Measurements from ENCODE around the gene CCM2L. TPM values are rescaled to one million over a fixed set of nuclear protein-coding genes. Genes with fewer than 3 reads are reported as not detected.
"Not testable (repeated sequence)": the region's sequence is repeated elsewhere in the genome, so short reads cannot be mapped to it uniquely, and the experiment has no call there.

The CCM2L gene
- total RNA-seq, 2 experiments from 2014 or later: not detected

DNA sequence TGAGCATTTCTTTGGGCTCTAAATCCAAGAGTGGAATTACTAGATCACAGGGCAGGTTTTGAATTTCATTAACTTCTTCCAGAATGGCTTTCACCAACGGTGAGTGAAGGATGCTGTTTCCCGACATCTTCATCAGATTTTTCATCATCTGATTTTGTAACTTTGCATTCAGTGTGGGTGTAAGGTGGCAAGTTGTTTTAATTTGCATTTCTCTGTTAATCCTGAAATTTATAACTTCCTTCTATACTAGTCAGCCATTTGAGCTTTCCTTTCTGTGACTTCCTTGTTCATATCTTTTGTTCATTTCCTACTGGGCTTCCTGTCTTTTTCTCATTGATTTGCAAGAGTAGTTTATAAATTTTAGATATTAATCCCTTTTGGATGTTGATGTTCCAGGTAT lies 23.1 kb downstream of the CCM2L start:
- no peak overlapping the region for H3K4me3 Mint-ChIP-seq
- CTCF ChIA-PET: interaction anchor here (1.0 to 5.0 kb wide), 3 partner anchors 13 to 182 kb away, joined by 4 to 32 read pairs (median 26); no protein-coding TSS in a partner anchor
- H3K9me3 Mint-ChIP-seq (ENCODE audit: low read depth): no peaks in the 10 kb centered on the region
- intact Hi-C loops (cut with DNase I, micrococcal nuclease): loop anchor here (5.0 to 10.0 kb wide), 2 partner anchors 181 to 621 kb away; no protein-coding TSS in a partner anchor
- DNase-seq: no peak
- ATAC-seq: no peak
- POLR2A ChIA-PET: no interaction called here
- peaks cover 29% of the 10 kb centered on the region for H3K27me3 Mint-ChIP-seq
- H3K36me3 Mint-ChIP-seq (ENCODE audit: low read depth): no peaks in the 10 kb centered on the region
- no peaks in the 10 kb centered on the region for H3K4me1 Mint-ChIP-seq
- no peak overlapping the region for H3K27ac Mint-ChIP-seq

DNA sequence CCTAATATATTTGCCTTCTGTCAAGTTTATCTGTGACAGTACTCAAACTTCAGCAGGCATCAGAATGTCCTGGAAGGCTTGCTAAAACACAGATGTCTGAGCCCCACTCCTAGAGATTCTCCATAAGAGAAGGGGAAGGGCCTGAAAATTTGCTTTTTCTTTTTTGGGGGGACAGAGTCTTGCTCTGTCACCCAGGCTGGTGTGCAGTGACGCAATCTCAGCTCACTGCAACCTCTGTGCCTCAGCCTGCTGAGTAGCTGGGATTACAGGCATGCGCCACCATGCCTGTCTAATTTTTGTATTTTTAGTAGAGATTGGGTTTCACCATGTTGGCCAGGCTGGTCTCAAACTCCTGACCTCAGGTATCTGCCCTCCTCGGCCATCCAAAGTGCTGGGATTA lies 23.5 kb downstream of the CCM2L start:
- H3K4me3 Mint-ChIP-seq; H3K27ac Mint-ChIP-seq; DNase-seq; POLR2A ChIA-PET; H3K36me3 Mint-ChIP-seq (ENCODE audit: low read depth); H3K9me3 Mint-ChIP-seq (ENCODE audit: low read depth); H3K4me1 Mint-ChIP-seq; ATAC-seq: not testable (repeated sequence)
- intact Hi-C loops (cut with DNase I, micrococcal nuclease): loop anchor here (5.0 to 10.0 kb wide), 2 partner anchors 181 to 621 kb away; no protein-coding TSS in a partner anchor
- CTCF ChIA-PET: interaction anchor here (1.0 to 5.0 kb wide), 3 partner anchors 14 to 183 kb away, joined by 4 to 32 read pairs (median 26); no protein-coding TSS in a partner anchor
- peaks cover 29% of the 10 kb centered on the region for H3K27me3 Mint-ChIP-seq

DNA sequence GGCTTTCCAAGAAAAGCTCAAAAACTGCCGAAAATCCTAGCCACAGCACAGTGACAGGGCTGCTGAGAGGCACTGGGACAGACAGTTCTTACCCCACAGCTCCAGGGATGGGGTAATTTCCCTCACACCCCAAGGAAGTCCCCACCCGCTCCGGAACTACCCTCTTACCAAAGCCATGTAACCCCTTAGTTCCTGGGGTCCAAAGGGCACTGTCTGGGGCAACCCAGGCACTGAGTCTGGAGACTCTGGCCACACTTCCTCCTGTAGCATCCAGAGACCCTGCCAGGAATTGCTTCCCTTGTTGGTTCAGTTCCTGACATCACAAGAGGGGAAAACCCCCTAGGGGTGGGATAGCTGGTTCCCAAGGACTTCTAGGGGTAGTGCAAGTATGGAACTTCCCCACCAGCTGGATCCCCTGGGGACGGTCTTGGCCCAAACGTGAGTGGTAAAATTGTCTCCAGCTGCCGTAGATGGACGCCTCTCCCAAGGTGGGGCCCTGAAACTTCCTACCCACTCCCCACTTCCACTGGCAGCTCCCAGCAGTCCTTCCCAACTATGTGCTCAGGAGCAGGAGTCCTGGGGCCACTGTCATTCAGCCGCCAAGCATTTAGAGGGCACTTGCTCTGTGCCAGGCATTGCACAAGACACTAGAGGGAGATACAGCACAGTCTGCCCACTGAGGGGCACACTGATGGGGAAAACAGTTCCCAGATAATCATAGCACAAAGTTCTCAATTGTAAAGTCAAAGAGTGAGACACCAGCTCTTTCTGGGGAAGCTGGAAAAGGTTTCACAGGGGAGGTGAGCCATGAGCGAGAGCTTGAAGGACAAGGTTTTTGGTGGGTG lies 24.6 kb downstream of the CCM2L start:
- ChIA-PET POLR2A (no interaction called here), CTCF (interaction anchor here (0.6 to 1.7 kb wide), 6 partner anchors 9 to 212 kb away, joined by 3 to 8 read pairs (median 3); no protein-coding TSS in a partner anchor)
- no peak overlapping the region for H3K4me3 Mint-ChIP-seq
- H3K9me3 Mint-ChIP-seq (ENCODE audit: low read depth): no peaks in the 10 kb centered on the region
- H3K27ac Mint-ChIP-seq: no peak overlapping the region
- peaks cover 29% of the 10 kb centered on the region for H3K27me3 Mint-ChIP-seq
- DNase-seq (no peak), ATAC-seq (no peak)
- no peaks in the 10 kb centered on the region for H3K4me1 Mint-ChIP-seq
- intact Hi-C loops (cut with DNase I, micrococcal nuclease): loop anchor here (5.0 to 10.0 kb wide), 2 partner anchors 183 to 620 kb away; no protein-coding TSS in a partner anchor
- H3K36me3 Mint-ChIP-seq (ENCODE audit: low read depth): no peaks in the 10 kb centered on the region

DNA sequence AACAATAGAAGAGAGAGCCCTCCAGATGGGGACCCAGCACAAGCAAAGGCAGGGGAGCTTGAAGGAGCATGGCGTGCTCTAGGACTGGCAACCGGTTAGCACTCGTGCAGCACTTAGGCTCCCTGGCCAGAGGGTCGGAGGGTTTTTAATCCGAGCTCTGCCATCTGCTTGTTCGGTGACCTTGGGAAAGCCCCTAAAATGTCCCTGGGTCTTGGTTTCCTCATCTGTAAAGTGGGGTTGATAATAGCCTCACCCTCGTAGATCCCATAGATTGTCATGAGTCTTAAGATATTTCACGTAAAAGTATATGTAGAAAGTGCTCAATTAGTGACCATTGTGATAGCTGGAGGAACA lies 25.2 kb downstream of the CCM2L start:
- Mint-ChIP-seq H3K9me3 (ENCODE audit: low read depth) (no peaks in the 10 kb centered on the region), H3K27ac (no peak overlapping the region)

DNA sequence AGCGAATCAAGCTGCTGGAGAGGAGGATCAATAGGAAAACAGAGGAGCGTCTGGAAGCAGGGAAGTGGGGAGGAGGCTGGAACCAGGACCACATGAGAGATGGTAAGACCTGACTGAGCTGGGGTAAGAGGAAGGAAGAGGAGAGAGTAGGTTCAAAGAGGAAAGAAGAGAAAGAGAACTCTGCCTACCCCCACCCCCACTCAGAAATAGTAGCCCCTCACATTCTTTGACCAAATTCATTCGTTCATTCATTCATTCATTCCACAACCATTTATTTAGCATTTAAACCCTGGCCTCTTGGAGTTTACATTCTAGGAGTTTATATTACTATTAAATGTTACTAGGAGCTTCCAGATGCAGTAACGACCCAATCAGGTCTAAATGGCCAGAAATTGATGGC lies 26.0 kb downstream of the CCM2L start:
- peaks cover 30% of the 10 kb centered on the region for H3K27me3 Mint-ChIP-seq
- no peak overlapping the region for H3K27ac Mint-ChIP-seq
- H3K36me3 Mint-ChIP-seq (ENCODE audit: low read depth): no peaks in the 10 kb centered on the region
- H3K4me3 Mint-ChIP-seq: no peak overlapping the region
- no peak for DNase-seq
- no peaks in the 10 kb centered on the region for H3K4me1 Mint-ChIP-seq
- intact Hi-C loops (cut with DNase I, micrococcal nuclease): loop anchor here in 1 of 2 experiments (10.0 kb wide), 1 partner anchor 619 kb away; no protein-coding TSS in a partner anchor
- no peak for ATAC-seq
- no peaks in the 10 kb centered on the region for H3K9me3 Mint-ChIP-seq (ENCODE audit: low read depth)
- POLR2A ChIA-PET: no interaction called here
- CTCF ChIA-PET: interaction anchor here (1.4 kb wide), 1 partner anchor 84 kb away, joined by 3 read pairs; no protein-coding TSS in a partner anchor

More for the DNA sequence above, 25.2 kb downstream of the CCM2L start:
- intact Hi-C loops (cut with DNase I, micrococcal nuclease): loop anchor here in 1 of 2 experiments (10.0 kb wide), 1 partner anchor 619 kb away; no protein-coding TSS in a partner anchor
- DNase-seq (no peak), ATAC-seq (no peak)
- no peak overlapping the region for H3K4me3 Mint-ChIP-seq
- CTCF ChIA-PET: interaction anchor here (0.5 to 1.7 kb wide), 6 partner anchors 9 to 212 kb away, joined by 3 to 8 read pairs (median 4); no protein-coding TSS in a partner anchor
- peaks cover 26% of the 10 kb centered on the region for H3K27me3 Mint-ChIP-seq
- POLR2A ChIA-PET: no interaction called here
- H3K36me3 Mint-ChIP-seq (ENCODE audit: low read depth): no peaks in the 10 kb centered on the region
- no peaks in the 10 kb centered on the region for H3K4me1 Mint-ChIP-seq

DNA sequence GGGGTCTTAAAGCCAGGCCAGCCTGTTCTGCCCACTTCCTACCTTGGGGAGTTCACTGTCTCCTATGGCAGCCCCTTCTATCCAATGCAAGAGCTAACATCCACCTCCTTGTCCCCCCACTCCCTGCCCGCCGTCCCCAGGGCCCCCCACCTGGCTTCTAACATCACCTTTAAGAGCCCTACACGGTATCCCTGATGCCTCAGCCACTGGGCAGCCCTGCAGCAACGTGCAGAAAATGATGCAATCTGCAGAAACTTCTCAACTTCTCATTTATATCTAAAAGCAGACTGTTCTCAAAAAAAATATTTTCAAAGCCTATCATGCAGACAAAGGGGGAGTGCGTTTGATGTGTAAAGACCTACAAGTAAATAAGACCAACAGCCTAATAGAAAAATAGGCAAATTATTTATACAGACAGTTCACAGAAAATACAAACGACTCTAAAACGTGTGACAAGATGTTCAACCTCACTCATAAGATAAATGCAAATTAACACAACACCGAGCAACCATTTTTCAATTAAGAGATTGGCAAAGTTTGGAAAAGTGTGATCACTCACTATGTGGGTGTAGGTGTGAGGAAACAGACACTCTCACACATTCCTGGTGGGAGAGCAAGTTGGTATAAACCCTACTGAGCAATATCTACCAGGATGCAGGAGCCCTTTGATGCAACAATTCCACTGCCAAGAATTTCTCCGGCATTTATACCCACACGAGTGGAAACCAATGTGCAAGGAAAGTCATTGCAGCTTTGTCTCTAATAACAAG lies 26.7 kb downstream of the CCM2L start:
- ATAC-seq: no peak
- Mint-ChIP-seq H3K4me3 (no peak overlapping the region), H3K36me3 (ENCODE audit: low read depth) (no peaks in the 10 kb centered on the region), H3K4me1 (no peaks in the 10 kb centered on the region), H3K9me3 (ENCODE audit: low read depth) (no peaks in the 10 kb centered on the region), H3K27me3 (peaks cover 32% of the 10 kb centered on the region), H3K27ac (no peak overlapping the region)
- ChIA-PET CTCF (interaction anchor here (1.4 kb wide), 1 partner anchor 84 kb away, joined by 3 read pairs; no protein-coding TSS in a partner anchor), POLR2A (no interaction called here)
- intact Hi-C loops (cut with DNase I, micrococcal nuclease): loop anchor here in 1 of 2 experiments (10.0 kb wide), 1 partner anchor 618 kb away; no protein-coding TSS in a partner anchor
- no peak for DNase-seq

DNA sequence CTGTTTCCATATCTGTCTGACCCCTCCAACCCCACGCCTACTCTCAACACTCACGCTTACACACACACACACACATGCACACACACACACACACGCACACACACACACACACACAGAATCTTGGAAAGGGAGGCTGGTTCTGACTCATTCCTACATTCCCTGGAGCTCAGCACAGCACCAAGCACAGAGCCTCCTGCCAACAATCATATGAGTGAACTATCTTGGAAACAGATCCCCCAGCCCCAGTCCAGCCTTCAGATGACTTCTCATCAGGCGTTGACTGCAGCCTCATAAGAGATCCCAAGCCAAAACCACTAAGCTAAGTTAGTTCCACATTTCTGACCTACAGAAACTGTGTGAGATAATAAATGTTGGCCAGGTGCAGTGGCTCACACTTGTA lies 27.7 kb downstream of the CCM2L start:
- DNase-seq (no peak), ATAC-seq (no peak)
- ChIA-PET POLR2A (no interaction called here), CTCF (no interaction called here)
- intact Hi-C loops (cut with DNase I, micrococcal nuclease): loop anchor here in 1 of 2 experiments (10.0 kb wide), 1 partner anchor 617 kb away; no protein-coding TSS in a partner anchor
- Mint-ChIP-seq H3K9me3 (ENCODE audit: low read depth) (no peaks in the 10 kb centered on the region), H3K27ac (no peak overlapping the region), H3K4me1 (no peaks in the 10 kb centered on the region), H3K27me3 (peaks cover 28% of the 10 kb centered on the region), H3K36me3 (ENCODE audit: low read depth) (no peaks in the 10 kb centered on the region), H3K4me3 (no peak overlapping the region)

DNA sequence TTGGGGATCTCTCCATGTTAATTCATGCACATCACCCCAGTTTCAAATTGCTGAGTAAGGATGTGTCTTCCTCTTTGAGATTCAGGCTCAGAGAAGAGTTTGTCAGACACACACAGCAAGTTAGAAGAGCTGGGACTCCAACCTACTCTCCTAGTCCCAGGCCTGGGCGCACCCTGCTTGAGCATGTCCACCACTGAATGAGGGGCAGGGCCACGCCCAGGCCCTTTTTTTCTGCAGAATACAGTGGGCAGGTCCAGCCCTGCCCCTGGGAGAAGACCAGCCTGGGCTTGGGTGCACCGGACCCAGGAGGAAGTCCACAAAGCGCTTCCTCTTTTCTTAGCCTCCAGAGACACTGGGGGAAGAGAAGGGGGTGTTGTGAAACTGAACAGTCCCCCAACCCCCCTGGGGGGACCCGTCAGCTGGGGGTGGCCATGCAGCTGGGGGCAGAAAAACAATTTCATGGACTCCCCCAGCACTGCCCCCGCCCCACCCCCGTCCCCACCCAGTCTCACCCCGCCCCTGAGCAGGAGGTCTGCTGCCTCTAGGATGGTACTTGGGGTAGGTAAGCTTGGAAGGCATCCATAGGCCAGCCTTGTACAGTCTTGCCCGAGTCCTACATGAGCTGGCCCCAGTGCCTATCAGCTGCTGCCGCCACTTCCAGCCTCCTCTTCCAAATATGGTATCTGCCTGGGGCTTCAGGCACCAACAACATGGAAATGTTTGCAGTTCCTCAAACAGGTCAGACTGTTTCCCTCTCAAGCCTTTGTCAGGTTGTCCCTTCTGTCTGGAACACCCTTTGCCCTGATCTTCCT lies 30.1 kb downstream of the CCM2L start:
- Mint-ChIP-seq H3K9me3 (ENCODE audit: low read depth) (no peaks in the 10 kb centered on the region), H3K27ac (no peak overlapping the region), H3K4me3 (no peak overlapping the region), H3K27me3 (peaks cover 27% of the 10 kb centered on the region), H3K4me1 (no peaks in the 10 kb centered on the region), H3K36me3 (ENCODE audit: low read depth) (no peaks in the 10 kb centered on the region)
- POLR2A ChIA-PET: interaction anchor here (0.7 kb wide), 1 partner anchor 11 kb away, joined by 8 read pairs; no protein-coding TSS in a partner anchor
- intact Hi-C loops (cut with DNase I, micrococcal nuclease): no loop called here
- CTCF ChIA-PET: interaction anchor here (1.1 kb wide), 1 partner anchor 9 kb away, joined by 3 read pairs; no protein-coding TSS in a partner anchor
- ATAC-seq (no peak), DNase-seq (no peak)

DNA sequence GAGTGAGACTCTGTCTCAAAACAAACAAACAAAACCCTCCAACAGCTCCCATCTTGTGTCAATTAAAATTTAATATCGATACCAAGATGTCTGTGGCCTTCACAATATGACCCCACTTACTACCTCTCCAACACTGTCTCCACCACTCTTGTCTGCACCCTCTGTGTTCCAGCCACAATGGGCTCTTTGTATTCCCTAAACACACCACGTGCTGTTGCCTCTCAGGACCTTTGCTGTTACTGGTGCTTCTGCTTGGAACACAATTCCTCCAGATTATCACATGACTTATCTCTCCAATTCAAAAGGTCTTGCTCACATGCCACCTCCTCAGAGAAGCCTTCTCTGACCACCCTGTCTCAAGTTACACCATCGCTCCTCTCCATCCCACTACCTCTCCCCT lies 35.8 kb downstream of the CCM2L start:
- Mint-ChIP-seq H3K4me1 (no peaks in the 10 kb centered on the region), H3K27ac (no peak overlapping the region), H3K27me3 (peaks cover 44% of the 10 kb centered on the region), H3K36me3 (ENCODE audit: low read depth) (no peaks in the 10 kb centered on the region), H3K4me3 (no peak overlapping the region), H3K9me3 (ENCODE audit: low read depth) (no peaks in the 10 kb centered on the region)
- intact Hi-C loops (cut with DNase I, micrococcal nuclease): no loop called here
- CTCF ChIA-PET: interaction anchor here (2.1 kb wide), 1 partner anchor 14 kb away, joined by 5 read pairs; no protein-coding TSS in a partner anchor
- POLR2A ChIA-PET: no interaction called here
- DNase-seq: no peak
- ATAC-seq: no peak

DNA sequence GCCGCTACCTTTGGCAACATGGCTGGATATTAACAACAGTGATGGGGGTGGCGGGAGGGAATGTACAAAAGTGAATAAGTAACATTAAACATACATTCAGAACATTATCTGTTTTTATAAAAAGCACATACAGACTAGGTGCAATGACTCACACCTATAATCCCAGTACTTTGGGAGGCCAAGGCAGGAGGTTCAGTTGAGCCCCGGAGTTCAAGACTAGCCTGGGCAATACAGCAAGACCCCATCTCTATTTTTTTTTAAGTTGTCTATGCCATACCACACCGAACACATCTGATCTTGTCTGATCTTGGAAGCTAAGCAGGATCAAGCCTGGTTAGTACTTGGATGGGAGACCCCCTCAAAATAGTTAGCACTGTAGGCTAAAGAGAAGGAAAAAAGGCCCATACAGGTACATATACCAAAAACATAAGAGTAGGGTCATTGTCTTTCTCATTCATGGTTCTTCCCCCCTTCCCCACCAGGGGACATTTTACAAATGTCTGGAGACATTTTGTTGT lies 40.1 kb downstream of the CCM2L start:
- no peaks in the 10 kb centered on the region for H3K9me3 Mint-ChIP-seq (ENCODE audit: low read depth)
- ChIA-PET CTCF (no interaction called here), POLR2A (no interaction called here)
- peaks cover 53% of the 10 kb centered on the region for H3K27me3 Mint-ChIP-seq
- DNase-seq (no peak), ATAC-seq (no peak)
- no peak overlapping the region for H3K4me3 Mint-ChIP-seq
- intact Hi-C loops (cut with DNase I, micrococcal nuclease): no loop called here
- peaks cover 13% of the 10 kb centered on the region for H3K4me1 Mint-ChIP-seq
- H3K36me3 Mint-ChIP-seq (ENCODE audit: low read depth): no peaks in the 10 kb centered on the region
- no peak overlapping the region for H3K27ac Mint-ChIP-seq
